Stimulated activated CD8-positive, alpha-beta memory T cell treated with anti-CD3 and anti-CD28 coated beads, Interleukin-2, amount 100 ng/mL, for 48 hours (primary cell): Measurements from ENCODE around the gene KCNC4.

Source experiments
- DNase-seq, 2 donors: peaks; one replicate each; pipeline ENCODE4 v3.0.0-alpha.2; 2020; ENCODE audit warnings: low read depth in 2 of 2

The KCNC4 gene

GRCh38 chr1:110254604-110255391 is 44.7 kb downstream of the KCNC4 start:
- no peak for DNase-seq

GRCh38 chr1:110255392-110255787 is 45.3 kb downstream of the KCNC4 start:
- DNase-seq: no peak

- DNase-seq: no peak
Measured at GRCh38 chr1:110258734-110259133, 48.6 kb downstream of the KCNC4 start.

GRCh38 chr1:110259770-110260169 is 49.7 kb downstream of the KCNC4 start:
- DNase-seq: no peak
